GM21423 (cell line): Measurements from ENCODE around the gene LRP1B.
"Not testable (repeated sequence)": the region's sequence is repeated elsewhere in the genome, so short reads cannot be mapped to it uniquely, and the experiment has no call there.

Experiments
- ATAC-seq: cut with Tn5 transposase; IDR thresholded peaks from one replicate; pipeline ENCODE4 v1.9.1; 2021; ENCODE audit warnings: mild to moderate bottlenecking, moderate library complexity; ENCODE audit not compliant: unreplicated experiment

Gene LRP1B

DNA sequence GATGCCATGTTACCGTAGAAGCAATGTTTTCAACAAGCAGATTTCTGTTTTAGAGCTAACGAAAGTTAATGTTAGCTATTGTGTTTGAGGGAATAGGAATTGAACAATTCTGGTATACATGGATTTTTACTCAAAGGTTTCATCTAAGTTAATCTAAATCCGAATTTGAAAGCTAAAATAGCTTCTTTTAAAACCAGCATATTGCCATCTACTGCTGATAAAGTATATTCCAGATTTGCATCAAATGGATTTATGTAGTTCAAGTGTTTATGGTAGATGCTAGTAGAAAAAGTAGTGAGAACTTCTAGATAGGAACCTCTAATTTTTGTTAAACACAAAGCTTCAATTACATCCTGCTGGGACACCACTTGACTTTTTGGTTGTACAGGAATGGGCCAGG, 1781.1 kb downstream of the LRP1B start:
- ATAC-seq, result no peak

DNA sequence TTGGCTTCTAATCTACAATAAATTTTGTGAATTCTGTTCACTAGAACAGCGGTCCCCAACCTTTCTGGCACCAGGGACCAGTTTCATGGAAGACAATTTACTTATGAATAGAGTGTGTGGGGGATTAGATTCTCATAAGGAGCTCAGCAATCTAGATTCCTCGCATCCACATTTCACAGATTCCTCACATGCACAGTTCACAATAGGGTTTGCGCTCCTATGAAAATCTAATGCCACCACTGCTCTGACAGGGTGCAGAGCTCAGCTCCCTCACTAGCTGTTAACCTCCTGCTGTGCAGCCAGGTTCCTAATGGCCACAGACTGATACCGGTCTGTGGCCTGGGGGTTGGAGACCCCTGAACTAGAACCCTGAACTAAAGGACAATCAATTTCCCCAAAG, 1782.0 kb downstream of the LRP1B start:
- ATAC-seq, result no peak

DNA sequence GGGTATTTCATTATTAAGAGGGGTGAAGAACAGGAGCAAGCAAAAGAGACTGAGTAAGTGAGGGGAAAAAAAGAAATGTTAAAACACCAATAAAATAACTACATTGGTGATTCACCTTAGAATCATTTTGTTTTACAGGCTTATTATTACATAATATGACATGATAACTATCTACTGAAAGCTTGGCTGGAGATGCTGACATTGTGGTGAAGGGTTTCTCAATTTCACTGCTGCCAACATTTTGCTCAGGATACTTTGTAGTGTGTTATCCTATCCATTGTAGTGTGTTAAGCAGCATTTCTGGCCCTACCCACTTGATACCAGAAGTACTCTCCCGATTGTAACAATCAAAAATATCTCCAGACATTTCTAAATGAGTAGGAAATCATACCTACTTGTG, 1786.0 kb downstream of the LRP1B start:
- ATAC-seq, result no peak

DNA sequence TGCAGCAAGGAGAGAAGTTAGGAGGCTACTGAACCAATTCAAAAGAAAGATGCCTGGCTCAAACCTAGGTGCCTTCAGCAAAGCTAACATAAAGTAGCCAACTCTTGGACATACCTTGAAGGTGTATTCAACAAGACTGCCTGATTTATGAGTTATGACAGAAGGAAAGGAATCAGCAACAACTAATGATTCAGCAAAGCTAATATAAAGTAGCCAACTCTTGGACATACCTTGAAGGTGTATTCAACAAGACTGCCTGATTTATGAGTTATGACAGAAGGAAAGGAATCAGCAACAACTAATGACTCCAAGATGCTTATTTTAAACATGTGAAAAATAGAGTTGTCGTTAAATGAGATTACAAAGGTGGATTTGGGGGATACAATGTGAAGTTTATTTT, 1786.5 kb downstream of the LRP1B start:
- ATAC-seq, result not testable (repeated sequence)

DNA sequence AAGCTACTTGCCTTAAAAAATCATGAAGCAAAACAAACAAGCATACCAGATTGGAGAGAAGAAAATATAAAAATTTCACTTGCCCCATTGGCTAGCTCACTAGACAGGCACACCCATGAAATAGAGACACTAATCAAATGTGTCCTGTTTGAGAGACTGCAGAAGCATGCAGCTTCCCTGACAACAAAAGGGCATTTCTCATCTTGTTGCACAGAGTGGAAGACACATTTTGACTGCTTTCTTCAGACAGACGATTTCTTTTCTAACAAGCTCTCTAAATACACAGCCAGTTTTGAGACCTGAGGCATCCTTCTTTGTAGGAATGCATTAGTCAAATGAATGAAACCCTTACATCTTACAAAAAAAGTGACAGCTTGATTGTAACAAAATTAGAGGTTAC, 1792.0 kb downstream of the LRP1B start:
- ATAC-seq, result no peak

DNA sequence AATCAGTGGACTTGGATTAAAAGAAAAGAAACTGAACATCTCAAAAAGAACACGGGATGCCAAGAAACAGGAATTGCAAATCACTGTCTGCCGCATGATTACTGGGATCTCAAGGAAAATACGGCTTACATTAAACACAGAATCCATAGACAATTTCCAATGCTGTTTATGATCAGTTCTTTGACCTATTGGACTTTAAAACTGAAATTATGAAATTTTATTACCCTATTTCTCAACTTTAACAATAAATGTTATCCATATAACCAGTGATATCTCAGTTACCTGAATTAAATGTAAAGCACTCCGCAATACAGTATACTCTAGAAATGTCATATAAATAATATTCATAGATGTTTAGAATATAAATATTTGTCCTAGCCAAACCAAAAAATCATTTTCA, 1793.8 kb downstream of the LRP1B start:
- ATAC-seq, result no peak

DNA sequence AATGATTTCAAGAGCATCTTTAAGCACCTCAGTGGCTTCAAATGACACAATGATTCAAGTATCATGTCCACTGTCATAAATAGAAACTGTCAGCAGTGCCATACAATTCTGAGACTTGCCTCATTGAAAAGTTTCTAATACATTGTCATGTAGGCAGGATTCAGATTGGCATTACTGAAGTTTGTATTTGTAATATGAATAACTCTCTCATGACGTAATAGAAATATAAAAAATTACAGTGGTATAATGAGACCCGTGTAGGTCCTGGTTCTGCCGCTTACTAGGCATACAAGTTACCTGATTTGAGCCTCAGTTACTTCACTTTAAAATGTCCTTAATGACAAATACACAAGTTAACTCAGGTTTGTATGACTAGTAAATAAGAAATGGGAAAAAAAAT, 1814.5 kb downstream of the LRP1B start:
- no peak for ATAC-seq

DNA sequence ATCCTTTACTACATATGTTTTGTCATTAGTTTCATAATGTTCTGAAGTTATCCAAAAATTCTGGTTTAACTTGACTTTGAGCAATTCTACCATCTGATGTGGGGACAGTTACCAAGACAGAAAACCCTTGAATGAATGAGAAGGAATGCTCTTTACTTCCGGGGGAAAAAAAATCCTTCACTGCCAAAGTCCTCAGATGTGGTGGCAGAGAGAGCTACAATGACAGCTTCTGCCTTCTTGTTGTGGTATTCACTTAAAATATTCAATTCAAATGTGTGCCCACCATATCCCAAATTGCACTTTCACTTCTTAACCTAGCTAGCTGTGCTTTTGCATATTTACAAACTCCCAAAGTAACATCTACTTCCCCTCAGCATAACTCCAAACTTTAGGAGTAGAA, 1818.9 kb downstream of the LRP1B start:
- no peak for ATAC-seq

DNA sequence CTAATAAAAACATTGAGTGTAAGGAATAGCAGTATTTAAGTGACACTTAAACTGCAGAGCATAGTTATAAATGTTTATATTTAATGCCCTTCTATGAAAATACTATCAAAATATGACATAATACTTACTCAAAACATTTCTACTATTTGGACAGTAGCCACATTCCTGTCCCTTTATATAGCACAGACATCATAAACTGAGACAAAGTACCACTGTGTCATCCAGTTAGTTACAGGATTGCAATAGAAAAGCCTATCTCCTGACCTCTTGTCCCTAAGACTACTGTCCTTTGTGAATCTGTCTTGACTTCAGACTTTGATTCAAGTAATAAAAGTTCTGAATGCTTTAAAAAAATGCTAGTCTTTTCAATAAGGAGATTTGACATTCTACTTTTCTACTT, 1822.1 kb downstream of the LRP1B start:
- no peak for ATAC-seq

DNA sequence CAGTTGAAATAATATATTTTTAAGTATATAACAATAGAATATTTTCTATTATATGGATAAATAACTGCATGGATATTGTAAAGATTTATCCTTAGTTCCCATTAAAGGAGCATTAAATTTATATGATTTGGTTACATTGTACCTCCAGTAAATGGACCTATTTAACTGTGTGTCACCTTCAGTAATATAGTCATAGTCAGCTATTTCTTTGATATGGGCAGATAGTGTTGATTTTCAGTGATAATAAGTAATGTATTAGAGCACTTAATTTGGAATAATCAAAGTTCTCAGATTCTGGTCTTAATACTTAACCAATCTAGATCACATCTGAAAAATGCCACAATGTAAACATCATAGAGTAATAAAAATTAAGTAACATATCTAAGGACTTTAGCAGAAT, 1823.3 kb downstream of the LRP1B start:
- ATAC-seq, result no peak

DNA sequence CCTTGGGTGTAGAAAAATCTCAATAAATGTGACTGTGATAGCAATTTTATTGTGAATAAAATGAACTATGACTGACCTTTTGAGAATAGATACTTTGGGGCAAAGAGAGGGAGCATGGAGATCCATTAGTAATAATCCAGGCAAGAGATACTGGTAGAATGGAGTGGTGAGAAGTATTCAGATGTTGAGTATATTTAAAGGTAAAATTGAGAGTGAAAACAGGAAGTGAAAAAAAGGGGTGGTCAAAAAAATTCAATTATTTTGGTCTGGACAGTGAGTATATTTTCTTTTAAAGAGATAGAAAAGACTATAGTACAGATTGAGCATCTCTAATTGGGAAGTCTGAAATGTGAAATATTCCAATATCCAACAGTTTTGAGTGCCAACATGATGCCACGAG, 1835.0 kb downstream of the LRP1B start:
- no peak for ATAC-seq

DNA sequence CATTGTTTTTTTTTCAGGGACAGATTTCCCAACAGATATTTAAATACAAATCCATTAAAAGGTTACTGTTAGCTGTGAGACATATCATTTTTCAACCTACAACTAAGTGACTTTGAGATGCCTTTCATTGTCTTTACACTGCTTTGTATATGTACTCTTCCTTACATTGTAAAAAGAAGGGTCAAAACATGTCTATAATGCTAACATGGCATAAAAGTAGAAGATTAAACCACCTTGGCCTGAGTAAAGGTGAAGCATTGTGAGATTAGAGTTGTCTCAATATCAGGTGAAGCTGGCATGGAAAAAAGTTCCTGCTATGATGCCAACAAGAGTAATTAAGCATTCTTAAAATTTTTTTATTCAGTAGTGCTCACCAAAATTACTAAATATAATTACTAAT, 1842.1 kb downstream of the LRP1B start:
- ATAC-seq, result no peak

DNA sequence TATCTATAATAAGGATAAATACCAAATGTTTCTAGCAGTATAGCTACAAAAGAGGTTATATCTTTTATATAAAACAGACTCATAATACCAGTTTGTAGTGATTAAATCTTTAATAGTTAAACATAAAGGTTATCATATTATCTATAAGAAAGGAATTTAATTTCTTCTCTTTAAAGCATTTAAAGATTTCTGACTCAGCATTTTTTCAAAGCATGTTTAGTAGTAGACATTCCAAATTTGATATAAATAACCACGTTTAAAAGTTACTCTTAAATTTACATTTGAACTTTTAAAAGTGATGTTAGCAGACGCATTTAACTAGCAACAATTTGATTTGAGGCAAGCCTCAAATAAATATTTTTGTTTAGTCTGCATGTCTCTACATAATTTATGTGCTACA, 1842.6 kb downstream of the LRP1B start:
- ATAC-seq, result no peak

DNA sequence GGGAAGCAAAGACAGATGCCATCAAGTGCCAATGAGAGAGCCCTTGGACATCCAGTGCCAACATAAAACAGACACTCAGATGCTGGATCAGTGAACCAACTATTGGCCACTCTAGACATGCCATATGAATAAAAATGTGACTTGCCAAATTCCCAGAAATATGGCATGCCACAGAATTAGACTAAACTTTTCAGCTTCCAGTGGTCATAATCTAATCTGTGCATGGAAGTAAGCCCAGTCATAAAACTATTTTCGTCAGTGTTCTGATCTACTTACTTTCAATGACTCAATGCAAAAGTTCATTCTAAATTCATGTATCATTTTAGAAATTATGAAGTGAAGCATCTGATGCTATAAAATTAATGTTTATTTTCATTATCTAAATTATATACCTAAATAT, 1844.4 kb downstream of the LRP1B start:
- no peak for ATAC-seq

DNA sequence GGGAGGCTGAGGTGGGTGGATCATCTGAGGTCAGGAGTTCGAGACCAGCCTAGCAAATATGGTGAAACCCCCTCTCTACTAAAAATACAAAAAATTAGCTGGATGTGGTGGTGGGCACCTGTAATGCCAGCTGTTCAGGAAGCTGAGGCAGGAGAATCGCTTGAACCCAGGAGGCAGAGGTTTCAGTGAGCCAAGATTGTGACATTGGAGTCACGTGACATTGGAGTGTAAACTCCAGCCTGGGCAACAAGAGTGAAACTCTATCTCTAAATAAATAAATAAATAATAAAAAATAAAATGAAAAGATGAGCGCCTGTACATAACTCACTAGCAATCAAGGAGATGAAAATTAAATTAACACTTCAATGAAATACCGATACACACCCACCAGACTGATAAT, 1853.5 kb downstream of the LRP1B start:
- not testable (repeated sequence) for ATAC-seq

DNA sequence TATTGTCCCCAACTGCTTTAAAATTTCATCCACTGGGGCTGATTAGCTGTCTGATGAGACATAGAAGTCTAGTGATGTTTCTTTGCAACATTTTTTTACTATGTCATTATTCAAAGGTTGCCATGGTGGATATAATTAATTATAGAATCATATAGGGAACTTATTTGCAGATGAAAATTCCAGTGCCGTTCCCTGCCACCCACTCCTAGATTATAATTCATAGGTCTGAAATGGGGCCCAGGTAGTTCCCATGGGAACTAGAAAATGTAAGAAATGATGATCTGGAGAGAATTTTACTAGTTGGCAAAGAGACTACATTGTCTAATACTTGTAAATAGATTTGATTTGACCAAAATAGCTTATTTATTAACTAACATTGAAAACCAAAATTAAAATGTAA, 1854.2 kb downstream of the LRP1B start:
- ATAC-seq, result no peak

DNA sequence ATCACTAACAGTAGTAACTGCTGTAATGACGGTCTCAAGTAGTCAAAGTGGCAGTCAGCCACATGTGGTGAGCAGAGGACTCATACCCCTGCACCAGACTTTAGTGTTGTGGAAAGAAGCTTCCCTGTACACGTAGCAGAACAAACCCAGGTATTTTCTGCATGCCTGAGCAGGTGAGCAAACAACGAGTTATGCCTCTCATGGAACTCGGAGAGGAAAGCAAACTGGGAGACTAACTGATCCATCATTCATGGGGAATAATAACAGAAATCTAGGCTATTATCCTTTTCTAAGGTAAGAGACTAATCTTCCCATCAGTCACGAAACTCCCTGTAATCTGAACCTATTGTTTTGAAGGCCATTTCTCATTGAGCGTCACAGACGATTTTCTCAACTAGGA, 1855.4 kb downstream of the LRP1B start:
- no peak for ATAC-seq

DNA sequence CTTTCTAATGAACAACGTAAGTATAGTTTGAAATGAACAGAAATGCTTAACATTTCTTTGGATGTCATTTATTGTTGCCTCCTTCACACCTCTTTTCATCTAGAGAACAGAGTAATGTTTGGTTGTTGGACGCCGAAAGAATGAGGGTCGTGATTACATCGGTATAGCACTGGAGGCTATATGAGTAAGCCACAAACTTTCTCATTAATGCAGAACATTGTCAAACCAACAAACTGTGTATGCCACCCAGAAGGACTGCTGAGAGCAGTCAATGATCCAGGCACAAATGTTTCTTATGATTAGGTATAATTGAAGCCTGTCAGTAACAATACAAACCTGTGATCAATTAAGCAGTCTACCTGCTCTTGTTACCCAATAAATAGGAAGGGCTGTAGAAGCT, 1855.9 kb downstream of the LRP1B start:
- no peak for ATAC-seq

DNA sequence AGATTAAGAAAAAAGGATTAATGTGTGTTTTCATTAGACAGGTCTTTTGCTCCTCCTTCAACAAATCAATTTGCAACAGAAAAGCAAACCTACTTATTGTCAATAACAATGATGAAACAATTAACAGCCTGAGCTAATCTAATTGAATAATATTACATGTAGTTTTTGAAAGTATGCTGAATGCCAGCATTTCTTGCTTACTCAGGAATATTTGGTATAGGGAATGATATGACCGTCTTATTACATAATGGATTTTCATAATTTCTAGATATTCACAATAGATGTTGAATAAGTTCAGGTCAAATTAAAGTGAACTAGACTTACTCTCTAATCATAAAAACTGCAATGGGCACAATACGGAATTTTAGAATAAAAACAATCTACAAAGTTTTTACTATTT, 1856.9 kb downstream of the LRP1B start:
- no peak for ATAC-seq

DNA sequence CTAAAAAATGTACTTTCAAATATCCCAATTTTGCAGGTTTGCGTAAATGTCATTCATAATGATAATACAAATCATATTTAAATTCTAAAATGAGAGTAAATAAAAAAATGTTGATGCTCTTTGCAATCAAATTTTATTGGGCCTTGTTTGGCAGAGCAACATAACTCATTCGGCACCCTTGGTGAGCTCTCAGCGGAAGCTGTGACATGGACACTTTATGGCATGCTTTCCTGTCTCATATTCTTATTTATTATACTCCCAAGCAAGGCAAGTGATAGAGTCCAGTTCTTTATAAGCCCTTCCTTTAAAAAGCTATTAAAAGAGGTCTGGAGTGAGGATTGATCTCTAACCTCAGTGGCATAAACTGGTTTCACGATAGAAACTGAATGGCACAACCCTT, 1857.4 kb downstream of the LRP1B start:
- no peak for ATAC-seq

DNA sequence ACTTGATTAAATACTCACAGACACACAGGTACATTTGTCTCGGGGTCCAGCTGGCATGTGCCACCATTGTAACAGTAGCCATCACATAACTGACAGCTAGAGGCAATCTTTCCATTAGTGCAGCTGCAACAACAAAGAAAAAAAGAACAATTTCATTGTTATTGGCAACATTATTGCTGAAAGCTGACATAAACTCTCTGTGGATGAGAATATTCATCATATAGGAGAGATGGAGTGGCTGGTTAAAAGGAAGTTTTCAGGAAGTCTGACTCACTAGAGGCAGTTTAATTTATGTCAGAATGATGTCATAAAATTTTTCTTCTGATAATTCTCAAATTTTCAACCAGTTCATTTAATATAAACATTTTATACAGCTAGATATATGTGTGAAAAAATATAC, 1860.6 kb downstream of the LRP1B start:
- ATAC-seq, result no peak

DNA sequence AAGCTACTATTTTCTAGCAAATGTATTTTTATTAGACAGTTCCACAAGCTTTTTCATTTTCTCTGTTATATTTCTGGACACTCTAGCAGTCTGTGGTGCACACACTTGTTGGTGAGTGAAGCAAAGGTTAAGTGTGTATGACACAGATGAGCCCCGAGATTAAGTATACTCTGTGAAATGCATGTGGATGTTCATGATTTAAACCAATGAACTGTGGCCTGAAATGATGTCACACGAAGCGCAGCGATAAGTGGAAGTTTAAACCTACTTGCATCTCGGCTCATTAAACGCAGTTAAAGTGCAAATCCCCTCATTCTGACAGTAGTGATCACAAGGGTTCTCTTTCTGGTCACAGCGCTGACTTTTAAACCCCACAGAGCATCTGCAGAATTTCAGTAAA, 1861.8 kb downstream of the LRP1B start:
- no peak for ATAC-seq

DNA sequence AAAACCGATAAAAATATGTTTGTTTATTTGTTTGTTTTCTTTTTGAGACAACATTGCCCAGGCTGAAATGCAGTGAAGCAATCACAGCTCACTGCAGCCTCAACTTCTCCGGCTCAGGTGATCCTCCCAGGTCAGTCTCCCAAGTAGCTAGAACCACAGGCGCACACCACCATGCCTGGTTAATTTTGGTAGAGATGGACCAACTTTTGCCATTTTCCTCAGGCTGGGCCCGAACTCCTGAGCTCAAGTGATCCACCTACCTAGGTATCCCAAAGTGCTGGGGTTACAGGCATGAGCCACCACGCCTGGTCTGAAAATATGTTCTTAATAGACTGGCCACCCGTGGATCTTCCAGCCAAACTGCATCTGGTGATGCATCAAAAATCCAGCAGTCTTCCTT, 1867.9 kb downstream of the LRP1B start:
- ATAC-seq, result no peak

DNA sequence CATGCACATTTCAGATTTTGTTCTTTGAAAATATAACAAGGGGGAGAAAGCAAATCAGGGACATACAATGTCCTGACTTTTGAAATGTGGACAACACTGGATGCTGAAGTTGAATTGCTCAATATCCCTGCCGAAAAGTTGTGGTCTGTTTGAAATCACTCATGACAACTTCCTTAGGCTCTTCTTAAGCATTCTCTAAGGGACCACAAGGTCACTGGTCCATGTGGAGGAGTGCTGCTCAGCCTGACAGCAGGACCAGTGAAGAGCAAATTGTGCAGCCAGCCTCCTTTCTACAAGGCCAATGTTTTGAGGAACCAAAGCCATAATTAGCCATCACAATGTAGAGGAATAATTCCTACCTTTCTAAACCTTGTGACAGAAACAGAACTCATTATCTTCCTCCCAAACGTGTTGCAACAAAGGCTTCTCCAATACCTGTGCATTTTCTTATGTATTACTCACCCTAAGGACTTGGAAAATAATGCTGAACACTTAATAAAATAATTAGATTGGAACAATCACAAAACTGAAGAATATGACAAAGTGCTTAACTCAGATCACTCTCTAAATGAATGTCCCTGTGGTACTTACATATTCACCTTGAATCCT, 1873.0 kb downstream of the LRP1B start:
- no peak for ATAC-seq
